HPDE6-E6E7 (cell line): ENCODE results near the gene PI4KB.

Experiments
- DNase-seq: peaks from one replicate; pipeline ENCODE4 v3.0.0; 2011; ENCODE audit warnings: missing footprints; ENCODE audit errors: extremely low spot score

Gene PI4KB

GRCh38 chr1:151311589-151312331, 15.5 kb downstream of the PI4KB start:
- peak; percentile 100 for DNase-seq

- DNase-seq, result no peak
Measured at GRCh38 chr1:151311011-151311410, 16.2 kb downstream of the PI4KB start.

DNA sequence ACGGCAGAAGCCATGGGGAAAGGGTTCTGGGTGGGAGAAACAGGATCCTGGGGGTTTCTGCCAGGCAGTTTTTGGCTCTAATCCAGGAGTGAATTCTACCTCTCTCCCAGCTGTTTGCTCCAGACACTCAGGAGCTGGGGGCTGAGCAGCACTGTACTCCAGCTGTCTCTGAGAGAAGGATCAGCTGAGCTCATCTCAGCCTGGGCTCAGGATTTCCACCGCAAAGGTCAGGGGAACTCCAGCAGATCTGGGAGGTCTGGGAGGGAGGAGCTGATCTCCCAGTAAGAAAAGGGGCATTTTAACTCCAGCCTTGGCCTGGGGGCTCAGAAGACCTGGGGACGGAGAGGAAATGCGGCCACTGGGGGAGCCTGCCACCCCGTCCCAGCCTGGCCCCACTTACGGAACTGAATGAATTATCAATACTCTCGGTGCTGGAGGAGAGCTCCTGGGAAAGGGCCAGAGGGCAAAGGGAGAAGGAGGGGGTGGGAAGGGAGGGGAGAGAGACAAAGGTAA, 17.3 kb downstream of the PI4KB start:
- DNase-seq, result no peak

GRCh38 chr1:151294742-151295462, 32.3 kb downstream of the PI4KB start:
- DNase-seq, result no peak

- DNase-seq, result no peak
Measured at GRCh38 chr1:151293093-151293492, 34.1 kb downstream of the PI4KB start.

- no peak for DNase-seq
Measured at GRCh38 chr1:151292207-151293030, 34.8 kb downstream of the PI4KB start.

DNA sequence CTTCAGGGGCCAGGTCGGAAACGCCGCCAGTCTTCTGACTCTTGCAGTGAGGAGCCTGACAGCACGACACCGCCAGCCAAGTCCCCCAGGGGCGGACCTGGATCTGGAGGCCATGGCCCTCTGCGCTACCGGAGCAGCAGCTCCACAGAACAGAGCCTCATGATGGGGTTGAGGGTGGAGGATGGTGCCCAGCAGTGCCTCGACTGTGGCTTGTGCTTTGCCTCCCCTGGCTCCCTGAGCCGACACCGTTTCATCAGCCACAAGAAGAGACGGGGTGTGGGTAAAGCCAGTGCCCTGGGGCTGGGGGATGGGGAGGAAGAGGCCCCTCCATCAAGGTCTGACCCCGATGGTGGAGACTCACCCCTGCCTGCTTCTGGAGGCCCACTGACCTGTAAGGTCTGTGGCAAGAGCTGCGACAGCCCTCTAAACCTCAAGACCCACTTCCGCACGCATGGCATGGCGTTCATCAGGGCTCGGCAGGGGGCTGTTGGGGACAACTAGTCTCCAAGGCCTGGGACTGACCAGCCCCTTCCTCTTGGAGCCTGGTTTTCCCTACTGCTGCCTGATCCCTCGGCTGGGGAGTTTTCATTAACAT, 36.4 kb downstream of the PI4KB start:
- DNase-seq, result no peak

GRCh38 chr1:151289991-151290708, 37.1 kb downstream of the PI4KB start:
- no peak for DNase-seq

GRCh38 chr1:151289080-151289935, 37.9 kb downstream of the PI4KB start:
- no peak for DNase-seq

- no peak for DNase-seq
Measured at GRCh38 chr1:151288502-151288901, 38.7 kb downstream of the PI4KB start.

GRCh38 chr1:151287767-151288500, 39.3 kb downstream of the PI4KB start:
- no peak for DNase-seq

DNA sequence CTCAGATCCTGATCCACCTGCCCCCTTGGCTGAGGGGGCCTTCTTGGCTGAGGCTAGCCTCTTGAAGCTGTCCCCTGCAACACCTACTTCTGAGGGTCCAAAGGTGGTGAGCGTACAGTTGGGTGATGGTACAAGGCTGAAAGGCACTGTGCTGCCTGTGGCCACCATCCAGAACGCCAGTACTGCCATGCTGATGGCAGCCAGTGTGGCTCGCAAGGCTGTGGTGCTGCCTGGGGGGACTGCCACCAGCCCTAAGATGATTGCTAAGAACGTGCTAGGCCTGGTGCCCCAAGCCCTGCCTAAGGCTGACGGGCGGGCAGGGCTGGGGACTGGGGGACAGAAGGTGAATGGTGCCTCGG, 39.9 kb downstream of the PI4KB start:
- DNase-seq, result no peak

GRCh38 chr1:151286619-151287340, 40.4 kb downstream of the PI4KB start:
- DNase-seq, result no peak

GRCh38 chr1:151284013-151284577, 43.1 kb downstream of the PI4KB start:
- no peak for DNase-seq

GRCh38 chr1:151282883-151283725, 44.1 kb downstream of the PI4KB start:
- DNase-seq, result peak; percentile 21

- DNase-seq, result peak; percentile 99
Measured at GRCh38 chr1:151281969-151282882, 45.0 kb downstream of the PI4KB start, which contains the start of gene ZNF687. TSS of gene ZNF687 (plus strand) at chr1:151282299. CDS start at chr1:151286292, 3,993 bp downstream.
